CD4-positive, alpha-beta T cell treated with Interleukin-6 at 100 ng/mL for 8 hours (primary cell): Measurements from ENCODE around the gene CA10.

ENCODE experiments used
- DNase-seq: peaks from one replicate; pipeline ENCODE4 v3.0.0-alpha.2; 2020; ENCODE audit warnings: mixed read lengths, low spot score

Gene CA10

DNA sequence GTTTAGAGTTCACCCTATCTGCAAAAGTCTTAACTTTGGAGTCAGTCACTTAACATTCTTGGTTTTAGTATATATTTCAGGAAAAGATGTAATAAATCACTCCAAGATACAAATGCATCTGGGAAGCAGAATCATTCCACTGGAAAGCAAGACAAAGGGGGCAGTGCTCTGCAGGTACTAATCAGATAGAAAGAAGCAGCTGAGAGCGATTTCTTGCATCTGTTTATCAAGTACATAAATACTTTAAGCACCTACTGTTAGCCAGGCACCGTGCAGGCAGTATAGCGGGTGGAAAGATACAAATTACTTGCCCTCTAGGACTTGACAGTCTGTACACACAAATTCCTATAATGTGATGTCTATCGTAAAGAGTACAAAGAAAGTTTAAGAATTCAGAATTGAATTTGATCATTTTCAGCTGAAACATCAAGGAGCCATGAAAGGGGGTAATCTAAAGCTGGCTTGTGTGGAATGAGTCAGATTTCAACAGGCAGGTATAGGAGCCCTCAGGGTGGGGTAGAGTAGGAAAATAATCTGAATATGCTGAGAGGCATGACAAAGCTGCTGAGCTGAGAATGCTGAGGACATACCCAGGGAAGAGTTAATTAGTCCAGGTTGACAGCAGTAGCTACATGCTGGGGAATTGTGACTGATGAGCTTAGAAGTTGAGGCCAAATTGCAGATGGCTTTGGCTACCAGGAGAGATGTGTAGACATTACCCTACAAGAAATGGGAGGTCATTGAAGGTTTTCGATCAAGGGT is 110.2 kb downstream of the CA10 start:
- no peak for DNase-seq

DNA sequence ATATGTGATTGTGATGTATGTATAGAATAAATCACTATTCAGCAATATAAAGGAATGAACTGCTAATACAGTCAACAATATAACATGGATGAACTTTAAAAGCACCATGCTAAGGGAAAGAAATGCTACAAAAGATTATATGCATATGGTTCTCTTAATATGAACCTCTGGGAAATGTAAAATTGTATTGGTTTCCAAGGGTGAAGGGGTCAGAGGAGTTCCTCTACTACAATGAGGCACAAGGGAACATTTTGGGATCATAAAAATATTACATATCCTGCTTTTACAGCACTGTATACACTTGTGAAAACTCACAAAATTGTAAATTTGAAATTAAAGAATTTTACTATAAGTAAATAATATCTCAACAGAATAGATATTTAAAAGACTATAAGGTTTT is 111.4 kb downstream of the CA10 start:
- no peak for DNase-seq

DNA sequence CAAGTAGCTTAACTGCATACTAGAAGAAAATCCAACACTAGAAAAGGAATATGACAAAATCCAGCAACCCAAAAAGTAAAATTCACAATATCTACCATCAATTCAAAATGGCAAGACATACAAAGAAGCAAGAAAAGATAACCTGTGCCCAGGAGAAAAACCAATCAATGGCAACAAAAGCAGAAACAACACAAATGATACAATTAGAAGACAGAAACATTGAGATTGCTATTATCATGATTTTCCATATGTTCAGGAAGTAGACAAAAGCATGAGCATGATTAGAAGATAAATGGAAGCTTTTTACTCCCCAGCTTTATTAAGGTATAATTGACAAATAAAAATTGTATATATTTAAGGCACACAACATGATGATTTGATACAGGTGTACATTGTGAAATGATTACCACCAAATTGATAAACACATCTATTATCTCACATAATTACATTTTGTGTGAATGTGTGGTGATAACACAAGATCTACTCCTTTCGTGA is 117.3 kb downstream of the CA10 start:
- no peak for DNase-seq

DNA sequence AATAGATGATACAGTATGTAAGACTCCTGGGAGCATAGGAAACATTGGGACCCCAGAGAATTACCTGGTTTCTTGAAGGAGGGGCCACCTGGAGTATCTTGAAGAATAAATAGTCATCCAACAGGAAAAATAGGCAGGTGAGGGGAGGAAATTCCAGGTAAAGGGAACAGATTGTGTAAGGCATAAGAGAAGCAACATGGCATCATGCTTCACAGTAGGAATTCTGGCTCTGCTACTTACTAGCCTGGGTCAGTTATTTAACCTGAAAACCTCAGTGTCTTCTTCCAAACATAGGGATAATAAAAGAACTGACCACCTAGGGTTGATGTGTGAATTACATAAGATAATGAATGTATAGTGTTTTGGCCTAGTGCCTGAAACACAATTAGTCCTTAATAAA is 122.1 kb downstream of the CA10 start:
- no peak for DNase-seq

DNA sequence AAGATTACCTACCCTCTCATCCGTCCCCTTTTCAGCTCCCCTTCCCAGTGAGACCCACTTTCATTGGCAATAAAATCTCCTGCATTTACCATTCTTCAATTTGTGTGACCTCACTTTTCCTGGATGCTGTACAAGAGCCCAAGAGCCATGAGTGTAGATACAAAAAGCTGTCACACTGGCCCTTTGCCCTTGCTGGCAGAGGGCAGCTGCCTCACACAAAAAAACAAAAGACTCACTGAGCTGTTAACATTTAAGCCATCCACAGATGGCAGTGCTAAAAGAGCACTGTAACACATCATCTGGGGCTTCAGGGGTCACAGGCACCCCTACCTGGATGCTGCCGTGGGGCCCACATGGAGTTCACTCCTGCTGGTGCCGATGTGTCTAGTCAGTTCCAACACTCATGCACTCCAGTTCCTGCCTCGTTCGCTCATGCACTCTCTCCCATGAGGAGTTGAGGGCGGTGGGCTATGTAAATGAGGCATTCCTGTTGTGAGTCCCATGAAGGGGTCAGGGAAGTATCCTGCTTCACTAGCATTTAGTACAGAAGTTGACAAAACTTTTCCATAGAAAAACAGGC is 123.1 kb downstream of the CA10 start:
- no peak for DNase-seq

DNA sequence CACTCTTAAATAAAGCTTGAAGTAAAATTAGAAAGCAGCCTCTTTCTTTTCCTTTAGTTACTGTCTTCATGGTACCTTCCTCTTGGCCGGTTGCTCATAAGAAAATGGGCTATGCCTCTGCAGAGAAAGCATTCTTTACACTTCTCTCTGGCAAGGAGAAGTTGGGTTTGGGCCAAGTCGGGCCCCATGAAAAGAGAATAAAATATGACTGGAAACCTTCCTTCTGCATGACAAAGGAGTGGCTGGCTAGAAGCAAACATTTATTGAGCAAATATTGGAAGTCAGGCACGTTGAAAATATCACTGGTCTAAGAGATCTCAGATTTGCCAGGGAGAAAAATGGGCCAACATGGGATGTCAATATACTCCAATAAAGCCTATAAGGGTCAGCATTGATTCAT is 126.1 kb downstream of the CA10 start:
- DNase-seq: no peak

DNA sequence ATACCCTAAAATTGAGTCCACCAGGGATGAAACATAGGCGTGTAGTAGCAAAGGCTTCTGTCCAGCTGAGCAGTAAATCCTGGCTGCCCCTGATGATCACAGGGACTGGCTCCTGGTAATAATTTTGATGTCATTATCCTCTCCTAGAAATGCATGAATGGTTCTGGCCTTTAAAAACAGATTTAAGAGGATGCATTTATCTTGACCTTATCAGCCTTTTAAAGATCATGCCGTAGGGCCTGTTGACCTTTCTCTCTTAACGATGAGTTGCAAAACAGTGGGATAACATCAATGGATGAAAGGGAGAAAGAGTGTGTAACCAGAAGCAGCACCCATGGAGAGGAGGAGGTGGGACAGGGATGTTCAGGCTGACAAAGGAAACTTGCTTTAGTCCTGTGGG is 128.5 kb downstream of the CA10 start:
- DNase-seq: no peak

DNA sequence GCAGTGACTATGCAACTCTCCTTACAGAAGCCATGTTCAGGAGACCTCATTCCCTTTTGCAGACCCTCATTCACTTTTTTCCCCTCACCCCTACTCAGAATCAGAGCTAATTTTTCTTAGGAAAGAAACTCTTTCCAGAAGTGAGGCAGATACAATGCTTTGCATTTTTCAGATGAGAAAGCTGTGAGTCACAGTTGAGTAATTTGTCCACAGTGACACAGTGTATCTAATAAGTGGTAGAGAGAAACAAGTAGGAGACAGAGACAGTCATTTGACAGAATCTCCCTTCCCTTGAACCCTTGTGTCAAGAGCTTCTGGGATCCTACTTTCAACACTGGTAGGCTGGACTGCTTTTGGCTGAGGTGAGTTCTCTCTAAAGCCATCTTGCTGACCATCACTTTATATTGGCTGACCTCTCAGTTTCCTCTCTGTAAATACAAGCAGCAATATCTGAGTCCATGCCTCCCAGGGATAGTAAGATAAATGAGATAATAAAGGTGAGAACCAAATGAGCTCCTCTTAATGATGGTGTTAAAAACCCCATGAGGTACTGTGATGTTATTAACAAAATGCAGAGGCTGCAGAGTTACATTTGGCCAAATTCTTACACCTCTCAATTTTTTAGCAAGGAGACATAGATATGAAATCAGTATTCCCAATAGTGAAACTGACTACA is 130.8 kb downstream of the CA10 start:
- no peak for DNase-seq

DNA sequence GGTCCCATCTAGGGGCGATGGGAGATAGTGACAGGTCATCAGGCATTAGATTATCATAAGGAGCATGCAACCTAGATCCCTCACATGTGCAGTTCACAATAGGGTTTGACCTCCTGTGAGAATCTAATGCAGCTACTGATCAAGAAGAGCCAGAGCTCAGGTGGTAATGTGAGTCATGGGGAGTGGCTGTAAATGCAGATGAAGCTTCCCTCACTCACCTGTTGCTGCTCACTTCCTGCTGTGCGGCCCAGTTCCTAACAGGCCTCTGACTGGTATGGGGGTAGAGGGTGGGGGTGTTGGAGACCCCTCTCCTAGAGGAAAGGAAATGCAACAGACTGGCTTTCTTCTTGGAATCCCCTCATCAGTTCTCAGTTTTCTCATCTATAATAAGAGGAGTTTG is 131.4 kb downstream of the CA10 start:
- DNase-seq: no peak

DNA sequence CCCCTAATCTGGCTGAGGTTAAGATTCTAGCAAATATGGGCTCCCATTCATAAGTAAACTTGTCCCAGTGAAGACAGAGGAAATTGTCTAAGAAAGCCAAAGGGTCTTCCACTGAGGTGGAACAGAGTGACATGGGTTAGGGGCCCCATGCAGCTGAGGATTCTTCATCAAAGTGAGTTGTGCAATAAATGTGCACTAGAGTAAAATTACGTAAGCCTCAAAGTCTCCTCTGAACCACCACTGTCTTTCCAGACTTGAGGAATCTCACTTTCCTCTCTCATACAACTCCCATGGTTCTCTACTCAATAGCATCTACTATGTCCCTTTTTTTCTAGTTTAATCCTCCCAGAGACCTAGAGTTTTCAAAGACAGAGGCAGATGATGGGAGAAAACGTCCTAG is 132.4 kb downstream of the CA10 start:
- no peak for DNase-seq

DNA sequence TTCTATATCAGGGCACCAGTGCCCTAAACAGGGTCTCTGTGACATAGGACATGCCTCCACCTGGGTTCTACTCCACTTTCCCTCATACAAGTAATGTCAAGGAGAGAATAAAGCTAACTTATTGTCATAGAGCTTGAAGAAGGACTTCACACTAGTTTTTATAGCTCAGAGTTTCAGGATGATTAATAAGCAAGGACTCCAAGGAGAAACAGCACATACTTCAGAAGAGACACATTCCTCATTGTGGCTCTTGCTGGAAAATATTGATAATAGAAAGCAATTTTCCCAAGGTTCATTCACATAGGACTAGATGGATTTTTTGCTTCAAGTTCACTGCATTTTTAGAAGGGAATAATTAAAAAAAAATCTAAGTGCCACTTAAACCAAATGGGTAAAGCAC is 133.3 kb downstream of the CA10 start:
- no peak for DNase-seq

DNA sequence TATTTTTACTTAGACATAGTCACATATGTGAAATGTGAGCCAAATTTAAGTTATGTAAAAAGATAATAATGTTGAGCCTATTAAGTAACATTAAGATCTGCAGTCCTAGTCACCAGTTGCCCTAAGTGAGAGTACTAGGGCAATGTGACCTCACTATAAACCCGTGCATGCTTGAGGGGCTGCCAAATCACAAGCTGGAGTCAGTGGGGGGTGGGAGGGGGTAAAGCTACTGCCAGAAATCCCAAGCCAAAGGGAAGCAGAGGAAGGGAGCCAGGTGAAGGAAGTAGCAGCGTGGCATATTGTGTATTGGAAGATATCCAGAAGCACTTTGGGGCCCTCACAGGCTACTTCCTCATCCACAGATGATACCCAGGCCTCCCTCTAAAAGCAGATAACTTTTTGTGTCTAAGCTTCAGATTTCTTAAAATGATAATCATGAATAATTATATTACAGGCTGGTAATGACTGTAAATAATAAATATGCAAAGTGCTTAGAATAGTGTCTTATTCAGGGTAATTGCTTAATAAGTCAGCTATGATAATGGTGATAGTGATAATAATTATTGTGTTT is 134.1 kb downstream of the CA10 start:
- no peak for DNase-seq

DNA sequence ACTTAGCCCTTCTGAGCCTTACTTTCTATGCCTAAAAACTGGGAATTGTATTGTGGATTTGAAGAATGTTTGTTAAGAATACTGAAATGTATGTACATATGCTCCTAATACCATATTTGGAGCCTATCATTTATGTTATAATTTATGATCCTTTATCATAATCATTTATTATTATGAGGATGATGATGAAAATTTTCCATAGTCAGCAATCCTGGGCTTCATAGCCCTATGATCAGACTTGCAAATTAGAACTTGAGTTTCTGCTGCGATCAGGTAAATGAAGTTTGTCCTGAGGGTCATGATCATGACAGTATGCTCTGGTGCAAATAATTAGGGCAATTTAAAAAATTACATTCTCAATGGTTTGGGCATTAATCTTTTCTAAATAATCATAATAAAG is 147.4 kb downstream of the CA10 start:
- DNase-seq: no peak

DNA sequence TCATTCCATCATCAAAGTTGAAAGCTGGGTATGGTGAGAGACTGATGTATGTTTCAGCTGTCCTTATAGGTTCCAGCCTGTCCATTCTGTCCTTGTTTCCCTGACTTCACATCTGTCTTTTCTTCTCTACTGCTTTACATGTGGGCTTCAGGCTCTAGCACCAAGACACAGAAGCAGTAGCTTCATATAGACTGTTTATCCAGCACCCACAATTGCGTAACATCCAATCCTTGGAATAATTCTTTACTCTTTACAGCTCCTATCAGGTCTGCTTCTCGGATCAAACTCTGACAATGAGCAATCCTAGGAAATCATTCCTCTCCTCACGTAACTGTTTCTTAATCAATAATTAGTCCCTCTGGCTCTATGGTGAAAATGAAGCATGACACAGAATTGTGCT is 158.9 kb downstream of the CA10 start:
- no peak for DNase-seq

DNA sequence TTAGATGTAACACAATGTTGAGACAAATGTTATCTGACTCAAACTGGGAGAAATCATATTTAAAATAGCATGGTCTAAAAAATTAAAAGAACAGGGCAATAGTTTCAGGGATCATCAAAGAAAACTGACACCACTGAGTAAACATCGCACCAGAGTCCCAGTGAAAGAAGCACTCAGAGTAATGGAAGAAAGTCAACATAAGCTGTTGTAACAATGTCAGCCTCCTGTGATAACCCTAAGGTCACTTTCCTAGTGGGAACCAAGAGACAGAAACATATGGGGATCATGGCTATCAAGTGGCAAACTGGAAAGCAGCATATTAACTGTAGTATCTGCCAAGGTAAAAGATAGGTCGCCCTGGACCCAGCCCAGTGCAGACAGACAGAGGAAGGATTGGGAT is 160.8 kb downstream of the CA10 start:
- no peak for DNase-seq

DNA sequence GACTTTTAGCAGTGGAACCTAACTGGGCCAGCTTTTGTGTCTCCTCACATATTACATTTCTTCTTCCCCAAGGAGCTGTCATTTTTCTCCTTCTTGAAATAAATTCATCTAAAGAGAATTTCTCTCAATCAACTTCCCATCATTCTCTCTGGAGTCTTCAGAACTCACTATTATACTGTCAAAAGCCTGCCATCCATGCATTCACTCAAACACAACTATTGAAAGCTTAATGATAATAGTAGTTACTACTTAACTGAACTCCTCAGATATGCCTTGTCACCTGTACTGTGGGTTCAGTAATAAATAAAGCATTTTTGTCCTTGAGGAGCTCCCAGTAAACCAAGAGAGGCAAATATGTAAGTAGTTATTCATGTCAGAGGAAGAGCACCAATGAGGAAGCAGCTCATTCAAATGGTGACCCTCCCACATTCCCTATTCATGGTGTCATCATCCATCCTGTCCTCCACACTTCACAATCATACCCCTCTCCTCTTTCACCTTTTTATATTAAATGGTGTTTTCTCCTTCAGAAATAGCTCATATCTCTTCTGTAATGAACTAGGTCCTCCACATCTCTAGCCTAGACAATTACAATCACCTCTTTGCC is 162.6 kb downstream of the CA10 start:
- no peak for DNase-seq

DNA sequence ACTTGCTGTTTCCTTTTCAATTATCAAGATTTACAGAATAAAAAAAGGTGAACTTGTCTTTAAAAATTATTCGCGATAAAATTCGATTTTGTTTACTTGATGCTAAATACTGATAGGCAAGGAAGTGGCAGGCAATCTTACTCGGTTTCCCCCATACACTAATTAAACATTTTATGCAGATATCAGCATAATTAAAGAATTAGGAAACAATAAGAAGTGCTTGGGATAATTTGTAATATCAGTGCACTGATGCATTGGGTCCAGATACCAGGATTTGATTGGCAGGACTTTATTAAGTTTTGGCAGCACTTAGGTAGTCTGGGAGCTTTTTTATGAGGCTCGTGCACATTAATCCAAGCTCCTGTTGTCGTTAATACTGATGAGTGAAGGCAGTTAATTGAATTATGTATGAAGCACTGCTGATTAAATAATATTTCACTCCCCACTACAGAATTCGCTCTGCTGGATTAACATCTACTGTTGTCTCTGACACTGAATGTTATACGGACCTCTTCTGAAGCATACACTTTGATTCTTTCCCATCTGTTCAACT is 165.6 kb downstream of the CA10 start:
- no peak for DNase-seq

DNA sequence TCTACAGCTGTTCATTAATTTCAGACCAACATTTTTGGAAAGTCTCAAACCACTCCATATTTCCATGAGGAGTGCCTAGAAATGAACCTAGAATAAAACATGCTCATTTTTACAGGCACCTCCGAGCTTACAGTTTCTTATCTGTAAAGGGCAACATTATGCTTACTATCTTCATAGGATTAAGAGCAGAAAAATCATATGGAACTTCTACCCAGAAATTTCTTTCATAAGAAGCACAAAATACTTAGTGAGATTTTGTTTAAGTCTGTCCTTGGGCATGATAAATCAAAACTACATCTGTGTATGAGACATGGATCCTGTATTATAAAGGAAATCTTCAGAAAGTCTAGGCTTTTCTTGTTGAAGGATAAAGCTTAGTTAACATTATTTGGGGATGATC is 187.4 kb downstream of the CA10 start:
- DNase-seq: no peak

DNA sequence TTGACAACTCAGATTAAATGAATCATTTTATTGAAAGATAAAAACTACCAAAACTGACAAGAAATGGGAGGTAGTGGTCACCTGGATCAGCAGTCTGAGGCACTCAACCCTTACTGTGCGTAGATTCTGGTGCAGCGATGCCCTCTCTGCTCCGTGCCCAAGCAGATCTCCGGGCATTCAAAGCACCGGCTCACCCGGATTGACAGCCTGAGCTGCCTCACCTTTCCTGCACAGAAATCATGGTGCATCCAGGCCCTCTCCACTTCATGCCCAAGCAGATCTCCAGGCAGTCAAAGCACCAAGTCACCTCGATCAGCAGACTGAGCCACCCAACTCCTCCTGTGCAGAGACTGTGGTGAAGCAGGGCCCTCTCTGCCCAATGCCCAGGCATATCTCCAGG is 196.8 kb downstream of the CA10 start:
- no peak for DNase-seq

DNA sequence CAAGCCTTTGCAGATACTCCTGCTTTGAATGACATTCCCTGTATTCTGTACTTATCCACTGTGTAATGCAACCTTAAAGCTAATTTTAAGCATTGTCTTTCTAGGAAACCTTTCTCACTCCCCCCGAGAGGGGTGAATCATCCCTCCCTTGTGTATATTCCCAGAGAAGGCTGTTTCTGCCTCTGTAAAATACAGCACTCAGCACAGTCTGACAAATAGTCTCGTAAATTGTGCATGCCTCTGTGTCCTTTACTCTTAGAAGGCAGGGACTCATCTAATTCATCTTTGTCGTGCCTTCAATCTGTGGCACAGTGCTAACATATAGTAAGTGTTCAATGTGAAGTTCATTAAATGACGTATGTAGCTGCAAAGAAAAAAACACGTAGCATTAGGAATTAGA is 200.7 kb downstream of the CA10 start:
- no peak for DNase-seq

DNA sequence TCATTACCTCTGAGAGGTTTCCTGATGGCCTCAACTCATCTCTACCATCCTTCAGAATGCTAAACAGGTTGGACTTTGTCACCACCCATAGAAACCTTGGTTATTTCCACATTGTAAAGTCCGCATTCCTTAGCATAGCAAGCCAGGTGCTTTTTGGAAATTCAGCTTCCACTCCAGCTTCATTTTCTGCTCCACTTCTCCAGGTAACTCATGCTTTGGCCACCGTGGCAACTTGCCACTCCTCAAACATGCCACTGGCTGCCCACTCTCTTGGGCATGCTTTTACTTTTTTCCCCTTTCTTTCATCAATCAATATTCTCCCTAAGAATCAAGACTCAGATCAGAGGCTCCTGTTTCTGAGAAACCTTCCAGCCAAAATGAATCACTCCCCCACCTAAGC is 203.3 kb downstream of the CA10 start:
- DNase-seq: no peak

DNA sequence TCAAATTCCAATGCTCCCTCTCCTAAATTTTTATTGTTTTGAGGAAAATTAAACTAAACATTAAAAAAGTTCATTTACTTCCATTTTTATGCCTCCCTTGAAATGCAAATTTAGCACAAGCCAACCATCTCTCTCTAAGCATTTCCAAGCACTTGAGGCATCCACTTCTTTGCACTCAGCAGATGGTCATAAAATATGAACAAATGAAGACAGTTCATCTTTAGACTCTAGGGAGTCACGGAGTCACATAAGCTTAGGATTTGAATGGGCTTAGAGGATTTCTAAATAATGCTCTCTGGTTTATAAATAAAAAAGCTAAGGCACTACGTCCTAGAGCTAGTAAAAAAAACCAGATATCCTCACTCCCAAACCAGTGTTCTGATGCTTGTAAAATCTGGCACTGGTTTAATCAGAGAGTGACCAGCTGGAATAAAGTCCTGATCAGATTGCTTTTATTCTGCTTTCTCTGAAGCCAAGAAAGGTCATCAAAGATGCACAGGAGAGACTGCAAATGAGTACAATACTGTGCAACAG is 204.2 kb downstream of the CA10 start:
- no peak for DNase-seq
